Subcutaneous abdominal adipose tissue (tissue), 5 donors: ENCODE data around the gene ATG12.
"Not testable (repeated sequence)": the region's sequence is repeated elsewhere in the genome, so short reads cannot be mapped to it uniquely, and the experiment has no call there.

Experiments used
- H3K27ac ChIP-seq: one replicate; pipeline ENCODE4 v1.7.0; 2013; ENCODE audit warnings: low read depth, mild to moderate bottlenecking, inconsistent platforms, low read length, moderate library complexity
- H3K27me3 ChIP-seq, 5 donors: one replicate each; pipeline ENCODE4 v1.7.0; 2013; ENCODE audit warnings: low read length in 5 of 5, inconsistent platforms in 1 of 5; ENCODE audit not compliant: control insufficient read depth in 5 of 5, insufficient read depth in 4 of 5
- H3K36me3 ChIP-seq, 5 donors: one replicate each; pipeline ENCODE4 v1.7.0; 2013; ENCODE audit warnings: low read length in 5 of 5; ENCODE audit not compliant: control insufficient read depth in 5 of 5, insufficient read depth in 5 of 5
- H3K4me1 ChIP-seq, 5 donors: one replicate each; pipeline ENCODE4 v1.7.0; 2013; ENCODE audit warnings: low read length in 5 of 5, mild to moderate bottlenecking in 3 of 5, moderate library complexity in 1 of 5; ENCODE audit not compliant: control insufficient read depth in 5 of 5, insufficient read depth in 5 of 5
- H3K4me3 ChIP-seq, 5 donors: one replicate each; pipeline ENCODE4 v1.7.0; 2013; ENCODE audit warnings: low read length in 5 of 5, low read depth in 1 of 5
- H3K9ac ChIP-seq, 5 donors: one replicate each; pipeline ENCODE4 v1.7.0; 2013; ENCODE audit warnings: low read length in 5 of 5, mild to moderate bottlenecking in 4 of 5, moderate library complexity in 3 of 5
- H3K9me3 ChIP-seq, 5 donors: one replicate each; pipeline ENCODE4 v1.7.0; 2013; ENCODE audit warnings: low read length in 5 of 5; ENCODE audit not compliant: control insufficient read depth in 5 of 5
- donor health status: healthy.
- donor health status: healthy.
- donor health status: healthy.
- donor health status: healthy.
- donor health status: healthy.

The ATG12 gene

DNA sequence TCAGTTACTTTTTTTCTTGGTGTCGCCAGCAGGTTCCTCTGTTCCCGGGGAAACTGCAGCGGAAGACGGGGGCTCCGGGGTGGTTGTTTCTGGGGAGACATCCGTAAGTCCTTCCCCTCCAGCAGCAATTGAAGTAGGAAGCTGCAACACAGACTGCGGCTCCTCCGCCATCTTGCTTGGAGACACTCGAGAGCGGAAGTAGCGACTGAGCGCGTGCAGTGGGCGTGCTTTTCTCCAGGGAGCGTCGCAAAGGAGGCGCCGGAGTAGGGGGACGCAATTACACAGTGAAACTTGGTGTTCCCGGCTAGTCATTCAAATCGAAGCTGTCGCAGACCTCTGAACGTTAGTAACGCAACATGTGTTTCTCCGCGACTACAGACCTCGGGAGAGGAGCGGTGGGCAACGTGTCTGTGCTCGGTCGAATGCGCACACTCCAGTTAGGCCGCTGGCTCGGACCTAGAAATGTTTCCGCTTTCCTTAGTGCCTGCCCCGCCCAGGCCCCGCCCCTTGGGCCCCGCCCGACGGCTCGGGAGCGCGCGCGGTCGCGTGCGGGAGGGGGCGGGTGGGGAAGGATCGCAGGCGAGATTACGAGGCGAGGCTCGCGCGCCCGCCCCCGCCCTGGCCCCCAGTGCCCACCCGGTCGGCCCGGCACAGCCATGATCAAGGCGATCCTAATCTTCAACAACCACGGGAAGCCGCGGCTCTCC is at the start of gene ATG12, which contains the start of gene AP3S1:
TSS of gene ATG12 (minus strand) at position 184 of the 707 bp plus-strand sequence. CDS start at position 171, 13 bp downstream.
TSS of gene AP3S1 (plus strand) at position 554 of the 707 bp plus-strand sequence. CDS start at position 657, 103 bp downstream.
- H3K9me3 ChIP-seq, result no peaks in the 10 kb centered on the region
- peaks cover 5 to 11% (median 8%) of the 10 kb centered on the region in 5 donors for H3K36me3 ChIP-seq
- no peaks in the 10 kb centered on the region for H3K27me3 ChIP-seq
- peak within 1 kb of the TSS; percentile 91 to 99 (median 96) for H3K4me3 ChIP-seq
- H3K27ac ChIP-seq, result peak within 1 kb of the TSS; percentile 92
- H3K9ac ChIP-seq, result peak within 1 kb of the TSS; percentile 75 to 91 (median 90)
- H3K4me1 ChIP-seq, result peaks cover 3 to 59% (median 56%) of the 10 kb centered on the region in 5 donors

DNA sequence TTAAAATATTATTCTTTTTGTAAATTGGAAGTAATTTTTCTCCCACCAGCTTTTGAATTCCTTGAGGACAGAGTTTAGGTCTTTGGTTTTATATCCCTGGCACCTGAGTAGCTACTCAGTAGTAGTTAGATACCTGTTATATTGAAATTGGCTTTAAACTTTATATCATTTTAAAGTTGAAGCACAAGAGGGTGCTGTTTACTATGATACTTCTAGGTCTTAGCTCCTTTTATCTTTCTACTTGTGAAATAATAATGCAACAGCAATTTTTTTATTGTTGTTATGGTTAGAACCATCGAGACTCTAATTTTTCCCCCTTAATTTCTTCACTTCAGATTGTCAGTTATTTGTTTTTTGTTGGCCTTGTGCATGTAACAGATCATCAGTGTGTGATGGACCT is 46.7 kb upstream of the ATG12 start:
- H3K9me3 ChIP-seq, result no peaks in the 10 kb centered on the region
- peaks cover 0 to 10% (median 3%) of the 10 kb centered on the region in 5 donors for H3K36me3 ChIP-seq
- H3K27me3 ChIP-seq, result no peaks in the 10 kb centered on the region
- H3K27ac ChIP-seq, result no peak overlapping the region
- no peak overlapping the region for H3K4me3 ChIP-seq
- peaks cover 0 to 3% (median 0%) of the 10 kb centered on the region in 5 donors for H3K4me1 ChIP-seq
- H3K9ac ChIP-seq, result no peak overlapping the region

DNA sequence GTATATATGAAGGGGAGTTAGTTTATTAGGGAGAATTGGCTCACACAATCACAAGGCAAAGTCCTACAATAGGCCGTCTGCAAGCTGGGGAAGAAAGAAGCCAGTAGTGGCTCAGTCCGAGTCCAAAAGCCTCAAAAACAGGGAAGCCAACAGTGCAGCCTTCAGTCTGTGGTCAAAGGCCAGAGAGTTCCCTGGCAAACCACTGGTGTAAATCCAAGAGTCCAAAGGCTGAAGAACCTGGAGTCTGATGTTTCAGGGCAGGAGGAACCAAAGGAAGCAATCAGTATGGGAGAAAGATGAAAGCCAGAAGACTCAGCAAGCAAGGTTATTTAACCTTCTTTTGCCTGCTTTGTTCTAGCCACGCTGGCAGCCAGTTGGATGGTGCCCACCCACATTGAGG is 43.8 kb upstream of the ATG12 start:
- H3K9ac ChIP-seq, H3K9me3 ChIP-seq, H3K27me3 ChIP-seq, H3K4me1 ChIP-seq, H3K4me3 ChIP-seq, H3K27ac ChIP-seq: not testable (repeated sequence)
- H3K36me3 ChIP-seq, result peaks cover 0 to 18% (median 6%) of the 10 kb centered on the region in 5 donors

DNA sequence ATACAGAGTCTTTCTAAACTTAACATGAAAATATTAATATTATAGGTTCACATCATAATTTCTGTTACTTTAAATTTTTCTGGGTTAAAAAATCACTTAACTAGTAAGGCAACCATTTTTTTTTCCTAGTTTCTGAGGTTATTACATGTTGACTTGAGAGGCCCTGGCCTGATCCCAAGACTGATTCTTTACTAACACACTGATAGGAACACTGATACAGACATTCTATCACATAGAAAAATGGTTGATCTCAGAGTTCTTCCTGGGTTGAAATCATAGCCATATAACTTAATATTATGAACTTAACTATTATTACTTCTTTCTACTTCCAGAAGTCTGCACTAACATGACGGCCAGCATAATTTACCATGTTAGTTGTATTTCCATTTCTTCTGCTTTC is 43.3 kb upstream of the ATG12 start:
- Histone ChIP-seq H3K4me3 (no peak overlapping the region), H3K36me3 (peaks cover 0 to 18% (median 6%) of the 10 kb centered on the region in 5 donors), H3K27ac (no peak overlapping the region), H3K4me1 (peaks cover 0 to 3% (median 0%) of the 10 kb centered on the region in 5 donors), H3K9ac (no peak overlapping the region), H3K27me3 (no peaks in the 10 kb centered on the region), H3K9me3 (no peaks in the 10 kb centered on the region)

DNA sequence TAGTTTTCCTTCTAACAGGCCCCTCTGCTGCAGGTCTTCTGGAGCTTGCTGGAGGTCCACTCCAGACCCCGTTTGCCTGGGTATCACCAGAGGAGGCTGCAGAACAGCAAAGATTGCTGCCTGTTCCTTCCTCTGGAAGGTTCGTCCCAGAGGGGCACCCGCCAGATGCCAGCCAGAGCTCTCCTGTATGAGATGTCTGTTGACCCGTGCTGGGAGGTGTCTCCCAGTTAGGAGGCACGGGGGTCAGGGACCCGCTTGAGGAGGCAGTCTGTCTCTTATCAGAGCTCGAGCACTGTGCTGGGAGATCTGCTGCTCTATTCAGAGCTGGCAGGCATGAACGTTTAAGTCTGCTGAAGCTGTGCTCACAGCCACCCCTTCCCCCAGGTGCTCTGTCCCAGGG is 41.1 kb upstream of the ATG12 start:
- H3K4me1 ChIP-seq, H3K27me3 ChIP-seq, H3K9me3 ChIP-seq, H3K9ac ChIP-seq, H3K27ac ChIP-seq, H3K4me3 ChIP-seq: not testable (repeated sequence)
- H3K36me3 ChIP-seq, result peaks cover 0 to 18% (median 6%) of the 10 kb centered on the region in 5 donors

DNA sequence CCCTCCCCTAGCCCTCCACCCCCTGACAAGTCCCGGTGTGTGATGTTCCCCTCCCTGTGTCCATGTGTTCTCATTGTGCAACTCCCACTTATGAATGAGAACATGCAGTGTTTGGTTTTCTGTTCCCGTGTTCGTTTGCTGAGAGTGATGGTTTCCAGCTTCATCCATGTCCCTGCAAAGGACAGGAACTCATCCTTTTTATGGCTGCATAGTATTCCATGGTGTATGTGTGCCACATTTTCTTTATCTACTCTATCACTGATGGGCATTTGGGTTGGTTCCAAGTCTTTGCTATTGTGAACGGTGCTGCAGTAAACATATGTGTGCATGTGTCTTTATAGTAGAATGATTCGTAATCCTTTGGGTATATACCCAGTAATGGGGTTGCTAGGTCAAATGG is 36.0 kb upstream of the ATG12 start:
- peaks cover 0 to 13% (median 4%) of the 10 kb centered on the region in 5 donors for H3K36me3 ChIP-seq
- H3K4me1 ChIP-seq, H3K9me3 ChIP-seq, H3K4me3 ChIP-seq, H3K9ac ChIP-seq, H3K27ac ChIP-seq, H3K27me3 ChIP-seq: not testable (repeated sequence)

DNA sequence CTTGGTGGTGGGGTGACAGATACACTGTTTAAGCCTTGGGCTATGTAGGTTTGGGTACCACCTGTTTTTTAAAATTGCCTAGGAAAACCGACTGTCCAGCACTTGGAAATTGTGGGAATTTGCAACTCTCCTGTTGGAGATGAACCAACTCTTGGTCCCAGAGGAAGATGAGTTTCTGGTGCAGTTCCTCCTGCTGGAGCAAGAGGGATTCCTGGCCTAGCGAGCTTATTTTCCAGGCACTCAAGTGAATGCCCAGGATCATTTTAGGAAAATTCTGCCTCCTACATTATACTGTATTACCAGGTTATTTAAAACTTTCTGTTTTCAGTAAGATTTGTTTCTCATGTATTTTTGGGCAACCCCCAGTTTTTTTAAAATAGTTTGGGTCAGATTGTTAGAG is 34.1 kb upstream of the ATG12 start:
- Histone ChIP-seq H3K27me3 (no peaks in the 10 kb centered on the region), H3K36me3 (peaks cover 14 to 28% (median 17%) of the 10 kb centered on the region in 5 donors), H3K9ac (no peak overlapping the region), H3K27ac (no peak overlapping the region), H3K4me1 (peaks cover 0 to 3% (median 0%) of the 10 kb centered on the region in 5 donors), H3K4me3 (no peak overlapping the region), H3K9me3 (no peaks in the 10 kb centered on the region)

DNA sequence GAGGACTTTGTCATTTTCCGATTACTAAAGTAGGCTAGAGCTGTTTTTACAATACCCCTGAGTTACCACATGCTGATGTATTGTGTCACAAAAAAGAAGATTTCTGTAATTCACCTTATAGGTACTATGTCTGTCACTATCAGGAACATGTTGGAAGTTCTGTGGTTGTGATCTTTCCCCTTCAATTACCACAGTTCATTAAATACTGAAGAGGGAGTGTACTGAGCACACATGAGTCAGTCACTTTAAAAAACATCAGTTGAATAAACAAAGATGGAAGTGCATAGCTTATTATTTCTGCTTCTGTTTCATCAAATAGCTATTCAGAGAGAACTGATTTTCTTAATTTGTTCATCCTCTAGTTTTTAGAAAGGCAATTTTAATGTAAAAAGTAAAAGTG is 32.0 kb upstream of the ATG12 start:
- Histone ChIP-seq H3K36me3 (peaks cover 14 to 35% (median 20%) of the 10 kb centered on the region in 5 donors), H3K27ac (no peak overlapping the region), H3K4me3 (no peak overlapping the region), H3K4me1 (peaks cover 0 to 3% (median 0%) of the 10 kb centered on the region in 5 donors), H3K9ac (no peak overlapping the region), H3K9me3 (no peaks in the 10 kb centered on the region), H3K27me3 (no peaks in the 10 kb centered on the region)

DNA sequence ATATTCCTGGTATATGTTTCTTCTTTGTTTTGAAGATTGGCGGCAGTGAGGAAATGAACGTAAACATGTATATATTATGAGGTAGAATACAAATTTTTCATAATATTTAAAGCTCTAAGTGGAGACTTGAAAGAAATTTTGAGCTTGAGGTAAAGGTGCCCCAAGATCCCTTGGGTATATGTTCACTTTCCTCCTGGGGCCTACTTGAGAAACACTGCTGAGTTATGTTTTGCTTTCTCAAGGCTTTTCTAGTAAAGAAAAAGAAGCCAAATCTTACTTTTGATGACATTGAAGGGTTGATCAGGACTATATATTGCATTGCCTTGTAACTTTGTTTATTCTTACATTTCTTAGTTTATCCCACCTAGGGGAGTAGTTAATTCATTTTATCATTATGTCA is 31.1 kb upstream of the ATG12 start:
- Histone ChIP-seq H3K9me3 (no peaks in the 10 kb centered on the region), H3K4me3 (no peak overlapping the region), H3K4me1 (peaks cover 0 to 3% (median 0%) of the 10 kb centered on the region in 5 donors), H3K9ac (no peak overlapping the region), H3K27me3 (no peaks in the 10 kb centered on the region), H3K27ac (no peak overlapping the region), H3K36me3 (peaks cover 14 to 35% (median 20%) of the 10 kb centered on the region in 5 donors)

DNA sequence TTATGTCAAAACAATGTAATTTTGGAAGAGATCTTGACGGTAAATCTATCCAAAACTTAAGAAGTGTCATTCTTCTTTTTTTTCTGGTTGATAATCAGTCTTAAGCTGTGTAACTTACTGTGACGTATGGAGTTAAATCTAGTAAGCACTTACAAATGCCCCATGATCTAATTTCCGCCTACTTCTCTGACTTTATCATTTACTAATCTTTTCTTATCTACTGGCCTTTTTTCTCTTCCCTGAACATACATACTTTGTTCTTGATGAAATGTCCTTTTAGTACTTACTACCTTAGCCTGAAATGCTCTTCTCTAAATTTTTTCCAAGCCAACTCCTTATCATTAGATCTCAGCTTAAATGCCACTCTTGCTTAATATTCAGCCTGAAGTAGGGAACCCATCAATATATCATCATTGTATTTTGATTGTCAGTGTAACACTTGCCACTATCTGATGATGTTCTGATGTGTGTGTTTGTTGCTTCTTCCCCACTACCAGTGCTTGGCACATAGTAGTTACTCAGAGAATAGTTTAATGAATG is 28.0 kb upstream of the ATG12 start:
- H3K36me3 ChIP-seq, result peaks cover 14 to 35% (median 19%) of the 10 kb centered on the region in 5 donors
- H3K9me3 ChIP-seq, result no peaks in the 10 kb centered on the region
- H3K27ac ChIP-seq, result no peak overlapping the region
- H3K4me3 ChIP-seq, result no peak overlapping the region
- H3K9ac ChIP-seq, result no peak overlapping the region
- H3K4me1 ChIP-seq, result no peaks in the 10 kb centered on the region
- H3K27me3 ChIP-seq, result no peaks in the 10 kb centered on the region
